Nephron progenitor cell (in vitro differentiated cells): ENCODE data around the gene CHSY1.

Experiments used
- DNase-seq: peaks from one replicate; pipeline ENCODE4 v3.0.0; 2021
- H3K27ac Mint-ChIP-seq: 2 replicates; pipeline ENCODE4 v1.8.0; 2021; ENCODE audit warnings: mild to moderate bottlenecking, moderate library complexity, mixed read lengths
- H3K27me3 Mint-ChIP-seq: 2 replicates; pipeline ENCODE4 v1.8.0; 2021; ENCODE audit warnings: mild to moderate bottlenecking, low read depth, mixed read lengths; ENCODE audit not compliant: poor library complexity
- H3K36me3 Mint-ChIP-seq: 2 replicates; pipeline ENCODE4 v1.8.0; 2021; ENCODE audit warnings: low read depth, mixed read lengths
- H3K4me1 Mint-ChIP-seq: 2 replicates; pipeline ENCODE4 v1.8.0; 2021; ENCODE audit warnings: mixed read lengths
- H3K4me3 Mint-ChIP-seq: 2 replicates; pipeline ENCODE4 v1.8.0; 2021; ENCODE audit warnings: mild to moderate bottlenecking, moderate library complexity, mixed read lengths
- H3K9me3 Mint-ChIP-seq: 2 replicates; pipeline ENCODE4 v1.8.0; 2021; ENCODE audit warnings: mild to moderate bottlenecking, moderate library complexity, mixed read lengths
- TF ChIP-seq, protein P1 (sequence below): fragments of 200-600 bp; sonication (generic); IDR thresholded peaks from 2 replicates; pipeline ENCODE4 v1.5.0; 2021; ENCODE audit warnings: antibody characterized with exemption

The CHSY1 gene

DNA sequence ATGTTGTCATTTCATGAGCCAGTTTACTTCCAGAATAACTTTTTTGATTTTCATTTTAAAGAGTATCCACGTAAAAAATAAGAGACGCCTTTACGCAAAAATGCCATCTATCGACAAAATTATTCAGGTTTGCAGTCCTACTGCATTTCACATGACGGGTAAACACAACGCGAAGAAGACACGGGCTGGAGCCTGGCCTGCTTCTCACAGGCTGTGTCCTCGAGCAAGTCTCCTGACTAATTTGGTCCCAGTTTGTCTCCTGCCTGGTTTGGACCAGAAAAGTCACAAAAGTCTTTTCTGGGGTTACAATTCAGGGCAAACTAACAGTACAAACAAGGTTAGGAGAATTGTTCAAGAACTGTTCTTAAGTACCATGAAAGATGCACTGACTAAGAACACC lies 51.7 kb downstream of the CHSY1 start:
- Mint-ChIP-seq H3K36me3 (peaks cover 2% of the 10 kb centered on the region), H3K9me3 (no peaks in the 10 kb centered on the region), H3K4me1 (peaks cover 69% of the 10 kb centered on the region), H3K27ac (peak overlapping the region; percentile 78), H3K4me3 (no peak overlapping the region), H3K27me3 (no peaks in the 10 kb centered on the region)
- TF ChIP-seq, protein P1, sequence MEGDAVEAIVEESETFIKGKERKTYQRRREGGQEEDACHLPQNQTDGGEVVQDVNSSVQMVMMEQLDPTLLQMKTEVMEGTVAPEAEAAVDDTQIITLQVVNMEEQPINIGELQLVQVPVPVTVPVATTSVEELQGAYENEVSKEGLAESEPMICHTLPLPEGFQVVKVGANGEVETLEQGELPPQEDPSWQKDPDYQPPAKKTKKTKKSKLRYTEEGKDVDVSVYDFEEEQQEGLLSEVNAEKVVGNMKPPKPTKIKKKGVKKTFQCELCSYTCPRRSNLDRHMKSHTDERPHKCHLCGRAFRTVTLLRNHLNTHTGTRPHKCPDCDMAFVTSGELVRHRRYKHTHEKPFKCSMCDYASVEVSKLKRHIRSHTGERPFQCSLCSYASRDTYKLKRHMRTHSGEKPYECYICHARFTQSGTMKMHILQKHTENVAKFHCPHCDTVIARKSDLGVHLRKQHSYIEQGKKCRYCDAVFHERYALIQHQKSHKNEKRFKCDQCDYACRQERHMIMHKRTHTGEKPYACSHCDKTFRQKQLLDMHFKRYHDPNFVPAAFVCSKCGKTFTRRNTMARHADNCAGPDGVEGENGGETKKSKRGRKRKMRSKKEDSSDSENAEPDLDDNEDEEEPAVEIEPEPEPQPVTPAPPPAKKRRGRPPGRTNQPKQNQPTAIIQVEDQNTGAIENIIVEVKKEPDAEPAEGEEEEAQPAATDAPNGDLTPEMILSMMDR = no peak
- no peak for DNase-seq

DNA sequence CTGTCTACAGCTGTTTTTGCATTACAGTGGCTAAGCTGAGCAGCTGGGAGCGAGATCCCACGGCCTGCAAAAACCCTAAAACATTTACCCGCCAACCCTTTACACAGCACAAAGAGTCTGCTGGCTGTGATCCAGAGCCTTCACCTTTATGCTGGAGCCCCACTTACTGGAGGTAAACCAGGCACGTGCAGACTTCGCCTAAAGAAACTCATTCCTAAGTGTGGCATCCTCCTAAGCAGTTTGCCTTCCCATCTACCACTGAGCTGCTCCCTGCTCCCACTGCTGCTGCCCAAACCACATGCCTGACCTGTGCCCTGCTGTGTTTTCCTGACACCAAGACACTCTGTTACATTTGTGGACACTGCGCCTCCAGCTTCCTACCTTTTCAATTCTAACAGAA lies 53.0 kb downstream of the CHSY1 start:
- H3K9me3 Mint-ChIP-seq = no peaks in the 10 kb centered on the region
- no peak for DNase-seq
- H3K4me3 Mint-ChIP-seq = no peak overlapping the region
- TF ChIP-seq, protein P1 = no peak
- no peaks in the 10 kb centered on the region for H3K27me3 Mint-ChIP-seq
- H3K27ac Mint-ChIP-seq = peak overlapping the region; percentile 97
- H3K36me3 Mint-ChIP-seq = no peaks in the 10 kb centered on the region
- H3K4me1 Mint-ChIP-seq = peaks cover 77% of the 10 kb centered on the region

DNA sequence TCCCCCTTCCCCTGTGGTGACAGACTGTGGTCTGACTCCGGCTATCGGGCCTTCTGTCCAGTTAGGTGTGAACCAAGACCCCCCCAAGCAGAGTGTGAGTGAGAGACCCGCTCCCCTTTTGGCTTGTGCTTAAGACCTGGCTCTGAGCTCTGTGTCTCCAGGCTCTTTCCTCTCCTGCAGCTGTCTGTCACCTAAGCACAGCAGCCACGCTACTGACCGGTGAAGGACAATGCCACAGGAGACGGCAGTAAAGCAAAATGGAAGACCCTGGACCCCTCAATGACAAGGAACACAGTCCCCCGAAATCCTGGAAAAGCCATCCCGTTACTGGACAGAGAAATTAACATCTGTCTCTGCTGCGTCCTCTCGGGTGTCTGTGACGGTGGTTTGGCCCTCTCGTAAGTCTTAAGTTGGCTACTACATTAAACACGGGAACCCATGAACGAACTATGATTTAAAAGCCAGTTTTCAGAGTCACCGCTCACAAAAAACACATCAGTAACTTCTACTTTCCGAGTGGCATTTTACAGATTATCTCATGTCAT lies 53.7 kb downstream of the CHSY1 start:
- Mint-ChIP-seq H3K36me3 (no peaks in the 10 kb centered on the region), H3K9me3 (no peaks in the 10 kb centered on the region), H3K27ac (peak overlapping the region; percentile 97), H3K4me3 (no peak overlapping the region), H3K27me3 (no peaks in the 10 kb centered on the region), H3K4me1 (peaks cover 77% of the 10 kb centered on the region)
- TF ChIP-seq, protein P1 = no peak
- DNase-seq = no peak

DNA sequence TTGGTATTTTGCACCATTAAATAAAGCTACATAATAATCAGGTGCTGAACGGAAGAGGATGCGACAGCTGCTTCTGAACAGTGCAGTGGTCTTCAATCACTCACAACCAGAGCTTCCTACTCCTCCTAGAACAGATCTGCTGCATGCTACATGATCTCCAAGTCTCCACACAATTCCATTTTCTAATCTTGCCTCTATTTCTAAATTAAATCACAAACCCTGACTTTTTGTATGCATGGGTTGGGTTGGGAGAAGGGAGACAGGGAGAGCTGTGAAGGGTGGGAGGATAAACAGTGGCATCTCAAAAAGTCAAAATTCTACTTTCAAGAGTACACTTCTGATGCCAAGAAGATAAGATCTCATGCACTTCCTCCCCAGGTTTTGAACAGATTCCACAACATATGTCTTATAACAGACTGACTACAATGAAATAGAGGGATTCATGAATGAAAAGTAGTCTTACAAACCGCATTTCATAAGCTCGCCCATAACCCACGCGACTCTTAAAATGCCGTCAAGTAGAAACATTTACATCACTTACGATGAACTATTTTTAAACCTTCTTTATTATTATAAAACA lies 57.2 kb downstream of the CHSY1 start:
- Mint-ChIP-seq H3K27ac (no peak overlapping the region), H3K27me3 (no peaks in the 10 kb centered on the region), H3K9me3 (no peaks in the 10 kb centered on the region), H3K4me1 (peaks cover 77% of the 10 kb centered on the region), H3K36me3 (no peaks in the 10 kb centered on the region), H3K4me3 (no peak overlapping the region)
- no peak for DNase-seq
- TF ChIP-seq, protein P1 = no peak

DNA sequence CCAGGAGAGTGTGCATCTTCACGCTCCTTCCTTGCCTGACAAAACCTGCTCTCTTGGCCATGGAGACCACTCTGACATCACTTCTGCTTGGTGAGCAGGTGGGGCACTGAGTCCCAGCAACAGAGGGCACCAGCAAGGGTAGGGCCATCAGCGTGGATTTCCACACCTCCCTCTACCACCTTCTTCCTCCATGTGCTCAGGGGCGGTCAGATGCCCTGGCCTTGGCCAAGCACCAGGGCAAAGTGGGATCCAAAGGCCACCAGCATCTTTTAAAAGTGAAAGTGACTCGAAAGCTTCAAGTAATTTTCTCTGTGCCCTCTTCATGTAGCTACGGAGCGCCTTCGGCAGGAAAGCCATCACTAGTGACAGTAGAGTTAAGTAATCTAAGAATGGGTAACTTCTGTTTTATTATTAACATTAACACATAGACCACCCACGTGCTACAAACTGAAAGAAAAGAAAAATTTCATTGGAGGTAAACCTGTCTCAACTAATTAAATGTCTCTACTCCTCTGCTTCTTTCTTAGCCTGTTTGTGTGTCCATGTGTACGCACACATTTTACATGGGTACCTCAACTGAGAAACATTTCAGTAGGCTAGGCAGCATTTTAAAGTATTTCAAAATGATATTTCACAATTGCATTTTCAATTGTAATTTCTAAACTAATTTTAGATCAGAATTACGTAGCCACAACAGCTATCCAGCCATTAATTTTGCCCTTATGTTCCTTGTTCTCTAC lies 57.9 kb downstream of the CHSY1 start:
- H3K4me3 Mint-ChIP-seq = no peak overlapping the region
- DNase-seq = no peak
- H3K4me1 Mint-ChIP-seq = peaks cover 77% of the 10 kb centered on the region

More for the DNA sequence above, 57.9 kb downstream of the CHSY1 start:
- TF ChIP-seq, protein P1 = no peak
- H3K27me3 Mint-ChIP-seq = no peaks in the 10 kb centered on the region
- H3K27ac Mint-ChIP-seq = no peak overlapping the region
- no peaks in the 10 kb centered on the region for H3K36me3 Mint-ChIP-seq
- H3K9me3 Mint-ChIP-seq = no peaks in the 10 kb centered on the region
